Measurements from ENCODE around the gene ZBTB40.

Gene ZBTB40

GRCh38 chr1:22507587-22507986 lies 55.9 kb downstream of the ZBTB40 start:
- DNase-seq (ENCODE audit: low spot score): no peak

- no peak for DNase-seq (ENCODE audit: low spot score)
These were observed 56.7 kb downstream of the ZBTB40 start for GRCh38 chr1:22508329-22508728.

- no peak for DNase-seq (ENCODE audit: low spot score)
These were observed 57.3 kb downstream of the ZBTB40 start for GRCh38 chr1:22508991-22509390.

GRCh38 chr1:22509815-22510214 lies 58.2 kb downstream of the ZBTB40 start:
- DNase-seq (ENCODE audit: low spot score): no peak

GRCh38 chr1:22512873-22513272 lies 61.2 kb downstream of the ZBTB40 start:
- no peak for DNase-seq (ENCODE audit: low spot score)

GRCh38 chr1:22516906-22517571 lies 65.4 kb downstream of the ZBTB40 start:
- DNase-seq (ENCODE audit: low spot score): no peak

GRCh38 chr1:22517956-22518355 lies 66.3 kb downstream of the ZBTB40 start:
- no peak for DNase-seq (ENCODE audit: low spot score)

- DNase-seq (ENCODE audit: low spot score): no peak
These were observed 66.7 kb downstream of the ZBTB40 start for GRCh38 chr1:22518379-22518778.

GRCh38 chr1:22520871-22521270 lies 69.2 kb downstream of the ZBTB40 start:
- no peak for DNase-seq (ENCODE audit: low spot score)

- DNase-seq (ENCODE audit: low spot score): no peak
These were observed 70.0 kb downstream of the ZBTB40 start for GRCh38 chr1:22521692-22522091.

- DNase-seq (ENCODE audit: low spot score): no peak
These were observed 70.6 kb downstream of the ZBTB40 start for GRCh38 chr1:22522221-22522743.

GRCh38 chr1:22524481-22524880 lies 72.8 kb downstream of the ZBTB40 start:
- DNase-seq (ENCODE audit: low spot score): no peak

- no peak for DNase-seq (ENCODE audit: low spot score)
These were observed 73.6 kb downstream of the ZBTB40 start for GRCh38 chr1:22525211-22525610.

GRCh38 chr1:22525646-22526045 lies 74.0 kb downstream of the ZBTB40 start:
- no peak for DNase-seq (ENCODE audit: low spot score)

- no peak for DNase-seq (ENCODE audit: low spot score)
These were observed 74.4 kb downstream of the ZBTB40 start for GRCh38 chr1:22526098-22526497.

- no peak for DNase-seq (ENCODE audit: low spot score)
These were observed 75.0 kb downstream of the ZBTB40 start for GRCh38 chr1:22526677-22527076.

- no peak for DNase-seq (ENCODE audit: low spot score)
These were observed 75.5 kb downstream of the ZBTB40 start for GRCh38 chr1:22527122-22527521.

GRCh38 chr1:22527555-22528296 lies 76.1 kb downstream of the ZBTB40 start:
- DNase-seq (ENCODE audit: low spot score): no peak

GRCh38 chr1:22528451-22528850 lies 76.8 kb downstream of the ZBTB40 start:
- no peak for DNase-seq (ENCODE audit: low spot score)

GRCh38 chr1:22529901-22530621 lies 78.4 kb downstream of the ZBTB40 start:
- no peak for DNase-seq (ENCODE audit: low spot score)

GRCh38 chr1:22530715-22531114 lies 79.1 kb downstream of the ZBTB40 start:
- DNase-seq (ENCODE audit: low spot score): no peak

- no peak for DNase-seq (ENCODE audit: low spot score)
These were observed 79.6 kb downstream of the ZBTB40 start for GRCh38 chr1:22531251-22531650.
